Body of pancreas (tissue), 4 donors: ENCODE results near the gene SEL1L. TPM values are rescaled to one million over a fixed set of nuclear protein-coding genes. Genes with fewer than 3 reads are reported as not detected.
"Not testable (repeated sequence)": the region's sequence is repeated elsewhere in the genome, so short reads cannot be mapped to it uniquely, and the experiment has no call there.

Experiments used
- ATAC-seq: fragments of 150-250 bp; one replicate; pipeline ENCODE4 v1.9.1; 2016
- DNase-seq, 4 donors: peaks; one replicate each; pipeline ENCODE4 v3.0.0-alpha.2; 2019
- H3K27ac ChIP-seq, 4 donors: fragments of 200-600 bp; sonication (generic); 1 replicate in 3 of 4; 2 replicates in 1 of 4; pipeline versions ENCODE4 v1.5.1 to v1.6.1; 2016 to 2019; ENCODE audit warnings: mild to moderate bottlenecking in 1 of 4, mixed read lengths in 1 of 4, moderate library complexity in 1 of 4
- H3K27me3 ChIP-seq, 2 donors: fragments of 200-600 bp; sonication (generic); one replicate each; pipeline ENCODE4 v1.6.0; 2016; ENCODE audit warnings: mild to moderate bottlenecking in 1 of 2
- H3K36me3 ChIP-seq, 2 donors: fragments of 200-600 bp; sonication (generic); replicated peaks in 1 of 2; 2 replicates each; pipeline ENCODE4 v1.5.1; 2016; ENCODE audit warnings: low read depth in 2 of 2; ENCODE audit not compliant: insufficient read depth in 1 of 2
- H3K4me1 ChIP-seq: fragments of 200-600 bp; sonication (generic); one replicate; pipeline ENCODE4 v1.6.0; 2016
- H3K4me3 ChIP-seq, 2 donors: fragments of 200-600 bp; sonication (generic); 1 replicate in 1 of 2; 2 replicates in 1 of 2; pipeline ENCODE4 v1.5.1; 2016 to 2019
- H3K9me3 ChIP-seq, 3 donors: fragments of 200-600 bp; sonication (generic); 1 replicate in 2 of 3; 2 replicates in 1 of 3; pipeline ENCODE4 v1.5.1; 2016
- POLR2A ChIP-seq, 3 donors: fragments of 450-650 bp; IDR thresholded peaks; one replicate each; pipeline ENCODE4 v1.6.1; 2016; ENCODE audit warnings: antibody characterized with exemption in 3 of 3, mild to moderate bottlenecking in 2 of 3
- WGBS, 2 donors: methylation state at CpG; one replicate each; pipeline ENCODE4 v1.1.5; 2017; 5-methylcytosine and 5-hydroxymethylcytosine counted together
- intact Hi-C: fragments of 100-400 bp; cut with DNase I; formaldehyde crosslinking; loops from one replicate; pipeline ENCODE4 v1.15.1; 2023
- total RNA-seq, 2 donors: library from RNA; depleted of rRNA; stranded (reverse); fragments of >200 nt; gene quantifications; one replicate each; pipeline ENCODE4 v1.1.0, GENCODE V29; 2016
- TF ChIP-seq, protein P1 (sequence below), 7 experiments: fragments of 450-650 bp in 4 of 7; fragments of 200-600 bp in 3 of 7; sonication (generic) in 3 of 7; IDR thresholded peaks; one replicate each; pipeline ENCODE4 v1.5.1; 2016 to 2019; ENCODE audit warnings: antibody characterized with exemption in 7 of 7

SEL1L gene
- total RNA-seq, 2 donors from 2014 or later, result 183 to 268 TPM

- H3K4me3 ChIP-seq, result no peak overlapping the region
- intact Hi-C loops, result no loop called here
- no peak for ATAC-seq
- no peak for DNase-seq
- WGBS, 2 donors, result 64 to 68% methylated on average over 3 of the region's 3 CpGs
- TF ChIP-seq, protein P1, sequence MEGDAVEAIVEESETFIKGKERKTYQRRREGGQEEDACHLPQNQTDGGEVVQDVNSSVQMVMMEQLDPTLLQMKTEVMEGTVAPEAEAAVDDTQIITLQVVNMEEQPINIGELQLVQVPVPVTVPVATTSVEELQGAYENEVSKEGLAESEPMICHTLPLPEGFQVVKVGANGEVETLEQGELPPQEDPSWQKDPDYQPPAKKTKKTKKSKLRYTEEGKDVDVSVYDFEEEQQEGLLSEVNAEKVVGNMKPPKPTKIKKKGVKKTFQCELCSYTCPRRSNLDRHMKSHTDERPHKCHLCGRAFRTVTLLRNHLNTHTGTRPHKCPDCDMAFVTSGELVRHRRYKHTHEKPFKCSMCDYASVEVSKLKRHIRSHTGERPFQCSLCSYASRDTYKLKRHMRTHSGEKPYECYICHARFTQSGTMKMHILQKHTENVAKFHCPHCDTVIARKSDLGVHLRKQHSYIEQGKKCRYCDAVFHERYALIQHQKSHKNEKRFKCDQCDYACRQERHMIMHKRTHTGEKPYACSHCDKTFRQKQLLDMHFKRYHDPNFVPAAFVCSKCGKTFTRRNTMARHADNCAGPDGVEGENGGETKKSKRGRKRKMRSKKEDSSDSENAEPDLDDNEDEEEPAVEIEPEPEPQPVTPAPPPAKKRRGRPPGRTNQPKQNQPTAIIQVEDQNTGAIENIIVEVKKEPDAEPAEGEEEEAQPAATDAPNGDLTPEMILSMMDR (IDR thresholded peaks at IDR 0.05), result no peak
- H3K36me3 ChIP-seq, result peaks cover 6 to 18% of the 10 kb centered on the region in 2 donors
- H3K9me3 ChIP-seq, result no peaks in the 10 kb centered on the region
- peaks cover 27% of the 10 kb centered on the region for H3K4me1 ChIP-seq
- H3K27me3 ChIP-seq, result no peaks in the 10 kb centered on the region
- H3K27ac ChIP-seq, result peak overlapping the region in 1 of 4 donors; percentile 3
Observed at GRCh38 chr14:81472096-81472800, 61.4 kb downstream of the SEL1L start.

DNA sequence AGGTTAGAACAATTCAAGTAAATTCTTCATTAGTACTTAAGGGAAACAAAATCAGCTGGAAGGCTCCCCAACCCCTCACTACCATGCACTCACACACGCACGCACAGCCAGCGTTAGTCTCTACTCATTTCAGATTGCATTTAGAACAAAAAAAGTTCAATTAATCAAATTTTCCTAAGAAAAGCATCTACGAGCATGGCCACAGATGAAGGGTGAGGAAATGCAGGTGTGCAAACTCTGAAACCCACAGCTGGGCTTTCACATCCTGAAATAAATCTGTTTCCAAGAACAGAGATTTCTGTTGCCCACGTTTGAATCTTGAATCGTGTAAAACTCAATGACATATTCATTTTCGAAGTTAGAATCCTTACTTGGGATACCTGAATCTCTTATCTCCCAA is 62.6 kb downstream of the SEL1L start:
- peak in 1 of 3 donors; percentile 10 for TF ChIP-seq POLR2A (IDR thresholded peaks at IDR 0.05)
- TF ChIP-seq, protein P1 (IDR thresholded peaks at IDR 0.05), result no peak
- Histone ChIP-seq H3K27ac (peak overlapping the region in 2 of 4 donors; percentile 42 to 50), H3K4me1 (peaks cover 27% of the 10 kb centered on the region), H3K4me3 (no peak overlapping the region), H3K9me3 (no peaks in the 10 kb centered on the region), H3K27me3 (no peaks in the 10 kb centered on the region), H3K36me3 (peaks cover 0 to 11% of the 10 kb centered on the region in 2 donors)
- ATAC-seq (no peak), DNase-seq (no peak)
- WGBS, 2 donors, result 27 to 30% methylated on average over 7 of the region's 7 CpGs
- intact Hi-C loops, result no loop called here

DNA sequence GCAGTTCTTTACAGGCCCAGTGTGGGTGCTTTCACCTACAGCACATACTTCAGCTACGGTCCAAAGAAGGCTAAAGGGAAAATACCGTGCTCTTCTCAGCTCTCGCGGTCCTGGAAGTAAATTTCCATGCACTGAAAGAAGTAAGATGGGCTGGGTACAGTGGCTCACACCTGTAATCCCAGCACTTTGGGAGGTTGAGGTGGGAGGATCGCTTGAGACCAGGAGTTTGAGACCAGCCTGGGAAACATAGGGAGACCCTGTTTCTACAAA is 63.2 kb downstream of the SEL1L start:
- H3K4me3 ChIP-seq, H3K9me3 ChIP-seq, DNase-seq, intact Hi-C loops, H3K36me3 ChIP-seq, H3K27me3 ChIP-seq: not testable (repeated sequence)
- Histone ChIP-seq H3K4me1 (peaks cover 30% of the 10 kb centered on the region), H3K27ac (peak overlapping the region in 3 of 4 donors; percentile 42 to 50 (median 46))
- WGBS, 2 donors, result 43 to 56% methylated on average over 5 of the region's 5 CpGs
- ATAC-seq, result peak; percentile 5

DNA sequence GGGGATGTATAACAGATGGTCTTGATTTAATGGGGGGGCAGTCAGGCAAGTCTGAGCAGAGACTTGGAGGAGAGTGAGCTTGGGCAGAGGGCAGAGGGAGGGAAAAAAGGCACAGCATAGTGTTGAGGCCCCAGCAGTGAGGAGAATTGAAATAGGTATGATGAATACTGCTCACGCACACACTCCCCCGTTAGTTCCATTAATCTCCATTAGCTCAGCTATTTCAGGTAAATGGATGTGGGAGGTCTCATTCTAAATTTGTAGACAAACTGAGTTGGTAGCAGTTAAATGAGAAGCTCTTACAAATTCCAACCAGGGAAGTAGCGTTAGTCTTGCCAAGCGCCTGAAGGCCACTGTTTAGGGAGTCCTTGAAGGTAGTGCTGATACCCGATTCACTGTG is 66.8 kb downstream of the SEL1L start:
- Histone ChIP-seq H3K27ac (no peak overlapping the region), H3K36me3 (no peaks in the 10 kb centered on the region), H3K4me3 (no peak overlapping the region), H3K4me1 (peaks cover 22% of the 10 kb centered on the region), H3K9me3 (no peaks in the 10 kb centered on the region), H3K27me3 (no peaks in the 10 kb centered on the region)
- DNase-seq, result peak in 1 of 4 donors; percentile 21
- no peak for ATAC-seq
- intact Hi-C loops, result no loop called here
- TF ChIP-seq POLR2A (IDR thresholded peaks at IDR 0.05), result no peak
- TF ChIP-seq, protein P1 (IDR thresholded peaks at IDR 0.05), result no peak
- WGBS, 2 donors, result 27 to 44% methylated on average over 5 of the region's 5 CpGs

GRCh38 chr14:81465507-81466228 is 68.0 kb downstream of the SEL1L start:
- 62 to 68% methylated on average over 13 of the region's 13 CpGs for WGBS, 2 donors
- DNase-seq (no peak), ATAC-seq (no peak)
- peaks cover 22% of the 10 kb centered on the region for H3K4me1 ChIP-seq
- no peaks in the 10 kb centered on the region for H3K27me3 ChIP-seq
- intact Hi-C loops, result no loop called here
- H3K27ac ChIP-seq, result no peak overlapping the region
- no peaks in the 10 kb centered on the region for H3K9me3 ChIP-seq
- no peak for TF ChIP-seq POLR2A (IDR thresholded peaks at IDR 0.05)
- TF ChIP-seq, protein P1 (IDR thresholded peaks at IDR 0.05), result no peak
- no peaks in the 10 kb centered on the region for H3K36me3 ChIP-seq
- H3K4me3 ChIP-seq, result no peak overlapping the region

DNA sequence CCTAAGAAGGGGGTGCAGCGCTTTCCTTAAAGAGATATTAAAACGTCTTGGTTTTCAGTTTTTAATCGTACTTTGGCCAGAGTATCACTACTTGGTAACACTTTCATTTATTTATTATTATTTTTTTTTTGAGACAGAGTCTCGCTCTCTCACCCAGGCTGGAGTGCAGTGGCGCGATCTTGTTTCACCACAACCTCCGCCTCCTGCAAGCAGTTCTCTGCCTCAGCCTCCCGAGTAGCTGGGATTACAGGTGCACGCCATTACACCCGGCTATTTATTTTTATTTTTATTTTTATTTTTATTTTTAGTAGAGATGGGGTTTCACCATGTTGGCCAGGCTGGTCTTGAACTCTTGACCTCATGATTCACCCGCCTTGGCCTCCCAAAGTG is 68.7 kb downstream of the SEL1L start:
- peak overlapping the region in 1 of 2 donors; percentile 4 for H3K4me3 ChIP-seq
- H3K36me3 ChIP-seq, intact Hi-C loops, H3K9me3 ChIP-seq, ATAC-seq, DNase-seq, H3K27me3 ChIP-seq: not testable (repeated sequence)
- peaks cover 22% of the 10 kb centered on the region for H3K4me1 ChIP-seq
- 33 to 38% methylated on average over 11 of the region's 11 CpGs for whole genome bisulfite sequencing, 2 donors
- H3K27ac ChIP-seq, result peak overlapping the region in 1 of 4 donors; percentile 46
